ENCODE data around the gene TAF3. TPM values are rescaled to one million over a fixed set of nuclear protein-coding genes. Genes with fewer than 3 reads are reported as not detected.
"Not testable (repeated sequence)": the region's sequence is repeated elsewhere in the genome, so short reads cannot be mapped to it uniquely, and the experiment has no call there.

TAF3 gene
- 3.3 TPM for polyA plus RNA-seq (2012; ENCODE audit: low read depth, missing spikeins)

- peak; percentile 83 for DNase-seq (ENCODE audit: insufficient read length, low spot score)
- peak; percentile 89 for FAIRE-seq
- peak; percentile 87 for TF ChIP-seq POLR2A (IDR thresholded peaks at IDR 0.05; ENCODE audit: low read depth, low read length)
- peak; percentile 92 for TF ChIP-seq TAF1 (IDR thresholded peaks at IDR 0.05; ENCODE audit: low read depth, low read length)
- TF ChIP-seq POU2F2 (IDR thresholded peaks at IDR 0.05; ENCODE audit: low read depth, low read length): no peak
- peak; percentile 83 for TF ChIP-seq POLR2AphosphoS5 (IDR thresholded peaks at IDR 0.05; ENCODE audit: low read depth, low read length)
- no peak for TF ChIP-seq PAX5 (IDR thresholded peaks at IDR 0.05; ENCODE audit: insufficient read depth, low read length, severe bottlenecking)
- TF ChIP-seq SPI1 (IDR thresholded peaks at IDR 0.05; ENCODE audit: low read depth, low read length): no peak
Observed at GRCh38 chr10:7818295-7819120, at the start of gene TAF3. Gene TAF3, plus strand, starts transcription at chr10:7818505. Its CDS starts 205 bp downstream, at chr10:7818710.

- no peak for FAIRE-seq
- DNase-seq (ENCODE audit: insufficient read length, low spot score): no peak
Observed at GRCh38 chr10:7773845-7774801, 44.2 kb upstream of the TAF3 start.

GRCh38 chr10:7776777-7777176 lies 41.5 kb upstream of the TAF3 start:
- FAIRE-seq (no peak), DNase-seq (ENCODE audit: insufficient read length, low spot score) (no peak)
- no peak for TF ChIP-seq POLR2AphosphoS5 (IDR thresholded peaks at IDR 0.05; ENCODE audit: low read depth, low read length)
- no peak for TF ChIP-seq PAX5 (IDR thresholded peaks at IDR 0.05; ENCODE audit: insufficient read depth, low read length, severe bottlenecking)
- TF ChIP-seq POLR2A (IDR thresholded peaks at IDR 0.05; ENCODE audit: low read depth, low read length): no peak
- TF ChIP-seq POU2F2 (IDR thresholded peaks at IDR 0.05; ENCODE audit: low read depth, low read length): no peak
- no peak for TF ChIP-seq SPI1 (IDR thresholded peaks at IDR 0.05; ENCODE audit: low read depth, low read length)
- TF ChIP-seq TAF1 (IDR thresholded peaks at IDR 0.05; ENCODE audit: low read depth, low read length): no peak

More at GRCh38 chr10:7773845-7774801, 44.2 kb upstream of the TAF3 start:
- TF ChIP-seq SPI1 (IDR thresholded peaks at IDR 0.05; ENCODE audit: low read depth, low read length) (no peak), PAX5 (IDR thresholded peaks at IDR 0.05; ENCODE audit: insufficient read depth, low read length, severe bottlenecking) (no peak), POU2F2 (IDR thresholded peaks at IDR 0.05; ENCODE audit: low read depth, low read length) (no peak), TAF1 (IDR thresholded peaks at IDR 0.05; ENCODE audit: low read depth, low read length) (no peak), POLR2AphosphoS5 (IDR thresholded peaks at IDR 0.05; ENCODE audit: low read depth, low read length) (no peak), POLR2A (IDR thresholded peaks at IDR 0.05; ENCODE audit: low read depth, low read length) (no peak)

- FAIRE-seq; DNase-seq (ENCODE audit: insufficient read length, low spot score): not testable (repeated sequence)
Observed at GRCh38 chr10:7782194-7782593, 36.1 kb upstream of the TAF3 start.

- DNase-seq (ENCODE audit: insufficient read length, low spot score) (no peak), FAIRE-seq (no peak)
- TF ChIP-seq SPI1 (IDR thresholded peaks at IDR 0.05; ENCODE audit: low read depth, low read length) (peak; percentile 46; the same call in 1 of the 2 replicates), POLR2AphosphoS5 (IDR thresholded peaks at IDR 0.05; ENCODE audit: low read depth, low read length) (no peak)
Observed at GRCh38 chr10:7786430-7786829, 31.9 kb upstream of the TAF3 start.

GRCh38 chr10:7787150-7787856 lies 31.0 kb upstream of the TAF3 start:
- TF ChIP-seq SPI1 (IDR thresholded peaks at IDR 0.05; ENCODE audit: low read depth, low read length) (no peak), POU2F2 (IDR thresholded peaks at IDR 0.05; ENCODE audit: low read depth, low read length) (no peak), POLR2A (IDR thresholded peaks at IDR 0.05; ENCODE audit: low read depth, low read length) (no peak), POLR2AphosphoS5 (IDR thresholded peaks at IDR 0.05; ENCODE audit: low read depth, low read length) (no peak), TAF1 (IDR thresholded peaks at IDR 0.05; ENCODE audit: low read depth, low read length) (no peak), PAX5 (IDR thresholded peaks at IDR 0.05; ENCODE audit: insufficient read depth, low read length, severe bottlenecking) (no peak)
- FAIRE-seq (no peak), DNase-seq (ENCODE audit: insufficient read length, low spot score) (no peak)

- peak; percentile 97 for TF ChIP-seq POLR2AphosphoS5 (IDR thresholded peaks at IDR 0.05; ENCODE audit: low read depth, low read length)
- TF ChIP-seq POLR2A (IDR thresholded peaks at IDR 0.05; ENCODE audit: low read depth, low read length): peak; percentile 93
- TF ChIP-seq POU2F2 (IDR thresholded peaks at IDR 0.05; ENCODE audit: low read depth, low read length): no peak; the same call in 1 of the 2 replicates
- peak; percentile 84 for TF ChIP-seq TAF1 (IDR thresholded peaks at IDR 0.05; ENCODE audit: low read depth, low read length)
- TF ChIP-seq PAX5 (IDR thresholded peaks at IDR 0.05; ENCODE audit: insufficient read depth, low read length, severe bottlenecking): peak; percentile 33
- peak; percentile 41; the same call in 1 of the 2 replicates for TF ChIP-seq SPI1 (IDR thresholded peaks at IDR 0.05; ENCODE audit: low read depth, low read length)
- peak; percentile 95 for DNase-seq (ENCODE audit: insufficient read length, low spot score)
- FAIRE-seq: peak; percentile 98
Observed at GRCh38 chr10:7787857-7788638, 30.3 kb upstream of the TAF3 start, which contains the start of the genes ATP5F1C and KIN. Gene ATP5F1C, plus strand, starts transcription at chr10:7788177. Its CDS starts 31 bp downstream, at chr10:7788208. Gene KIN, minus strand, starts transcription at chr10:7787993. Its CDS starts 60 bp downstream, at chr10:7787933.

- TF ChIP-seq SPI1 (IDR thresholded peaks at IDR 0.05; ENCODE audit: low read depth, low read length): no peak
- TF ChIP-seq POLR2A (IDR thresholded peaks at IDR 0.05; ENCODE audit: low read depth, low read length): peak; percentile 43; the same call in 1 of the 2 replicates
- TF ChIP-seq POLR2AphosphoS5 (IDR thresholded peaks at IDR 0.05; ENCODE audit: low read depth, low read length): no peak
- FAIRE-seq (peak; percentile 64), DNase-seq (ENCODE audit: insufficient read length, low spot score) (no peak)
Observed at GRCh38 chr10:7788639-7789286, 29.5 kb upstream of the TAF3 start.
